Ovary (tissue), 9 donors: ENCODE data around the gene CLIC1. TPM values are rescaled to one million over a fixed set of nuclear protein-coding genes. Genes with fewer than 3 reads are reported as not detected.
A peak's percentile ranks its signal among the peaks of the same experiment; 100 is the strongest.

Experiments used
- DNase-seq, 5 donors: peaks; one replicate each; pipeline ENCODE4 v3.0.0-alpha.2; 2019 to 2020
- H3K27ac ChIP-seq, 2 donors: fragments of 200-600 bp; one replicate each; pipeline versions ENCODE4 v1.5.1 to v1.8.0; 2019 to 2022
- H3K27me3 ChIP-seq: fragments of 200-600 bp; one replicate; pipeline ENCODE4 v1.8.0; 2022
- H3K36me3 ChIP-seq: fragments of 200-600 bp; sonication (generic); one replicate; pipeline ENCODE4 v1.5.1; 2019
- H3K4me1 ChIP-seq: one replicate; pipeline ENCODE4 v1.8.1; 2013; ENCODE audit warnings: mild to moderate bottlenecking, moderate library complexity; ENCODE audit not compliant: insufficient read depth
- H3K4me3 ChIP-seq: fragments of 200-600 bp; sonication (generic); one replicate; pipeline ENCODE4 v1.5.1; 2017
- H3K9me3 ChIP-seq, 2 donors: fragments of 200-600 bp in 1 of 2; sonication (generic) in 1 of 2; one replicate each; pipeline versions ENCODE4 v1.5.1 to v1.8.1; 2013 to 2019; ENCODE audit warnings: mild to moderate bottlenecking in 1 of 2, moderate library complexity in 1 of 2
- CTCF ChIP-seq, 3 donors: fragments of 450-650 bp in 2 of 3; fragments of 200-600 bp in 1 of 3; IDR thresholded peaks; one replicate each; pipeline versions ENCODE4 v1.5.1 to v1.8.0; 2016 to 2022; ENCODE audit warnings: antibody characterized with exemption in 3 of 3, mild to moderate bottlenecking in 1 of 3
- EP300 ChIP-seq: sonication (generic); formaldehyde crosslinking; IDR thresholded peaks from one replicate; pipeline ENCODE4 v1.6.1; 2017; ENCODE audit warnings: antibody characterized with exemption
- POLR2A ChIP-seq: fragments of 450-650 bp; IDR thresholded peaks from one replicate; pipeline ENCODE4 v1.6.1; 2017; ENCODE audit warnings: antibody characterized with exemption, mild to moderate bottlenecking, moderate library complexity
- WGBS, 3 donors: extraction: QIAGEN DNeasy Blood & Tissue Kit in 1 of 3; methylation state at CpG; one replicate each; pipeline versions ENCODE4 v1.1.5 to v1.1.7; 2013 to 2017; 5-methylcytosine and 5-hydroxymethylcytosine counted together
- intact Hi-C, 4 donors: fragments of 100-400 bp; cut with DNase I; formaldehyde crosslinking; loops; one replicate each; pipeline versions ENCODE4 v1.11.0 to v1.15.1; 2022 to 2023
- microRNA-seq, 3 donors: library from miRNA; unstranded; fragments of <30 nt; microRNA quantifications; one replicate each; pipeline versions ENCODE4 to v1.2.0, GENCODE V29; 2019 to 2020
- polyA plus RNA-seq, 2 donors: library from polyadenylated mRNA; stranded (reverse); fragments of 200-250 nt in 1 of 2; fragments of 350-450 nt in 1 of 2; fragmentation: Illumina TruSeq in 1 of 2; extraction: RNeasy Lipid Tissue Mini Kit (QIAGEN cat#74804) in 1 of 2; gene quantifications; one replicate each; pipeline ENCODE4 v1.2.3, GENCODE V29; 2013 to 2014
- small RNA-seq: library from RNA; depleted of rRNA; stranded (forward); fragments of <200 nt; gene quantifications from one replicate; pipeline ENCODE3, GENCODE V24; 2016
- total RNA-seq, 7 donors: library from RNA; depleted of rRNA in 2 of 7; stranded (reverse); fragments of >200 nt in 2 of 7; fragmentation: NEBNext Ultra II Directional in 3 of 7; extraction: Animal tissue kit (Norgen Biotek cat#: 25700) in 3 of 7; gene quantifications; one replicate each; pipeline versions ENCODE4 v1.1.0 to v1.2.4, GENCODE V29; 2016 to 2023
- donor health status: DM: no; HTN: no; CAD: no; lungs with moderate emphysema.
- donor health status: DM: no; HTN: no; CAD: no.
- donor health status: Bipolar disorder and iron deficiency.
- donor health status: DM: yes; HTN: yes; CAD: no.
- donor health status: DM: no; HTN: no; CAD: no.
- donor health status: DM: yes; HTN: yes; CAD: no.

Gene CLIC1
- total and polyA plus RNA-seq, 9 donors: 128 to 473 (median 185) TPM

GRCh38 chr6:31683591-31683990 lies 52.7 kb downstream of the CLIC1 start:
- no peak for DNase-seq
- 50 to 67% (median 62%) methylated on average over 13 of the region's 13 CpGs for WGBS, 3 donors
- peak overlapping the region in 1 of 2 donors; percentile 3 for H3K27ac ChIP-seq

GRCh38 chr6:31681135-31681671 lies 55.1 kb downstream of the CLIC1 start:
- no peaks in the 10 kb centered on the region for H3K27me3 ChIP-seq
- no peaks in the 10 kb centered on the region for H3K36me3 ChIP-seq
- peak overlapping the region; percentile 71 to 73 for H3K27ac ChIP-seq
- H3K4me3 ChIP-seq: peak overlapping the region; percentile 48
- TF ChIP-seq CTCF (IDR thresholded peaks at IDR 0.05) (peak in 1 of 3 donors; percentile 30), EP300 (no peak)
- 1% methylated on average over 40 of the region's 40 CpGs for WGBS, 3 donors
- DNase-seq: peak in 4 of 5 donors; percentile 48 to 68 (median 60)
- H3K4me1 ChIP-seq: peaks cover 3% of the 10 kb centered on the region
- H3K9me3 ChIP-seq: no peaks in the 10 kb centered on the region
- intact Hi-C loops: loop anchor here in 3 of 4 donors (5.0 to 10.0 kb wide), 2 partner anchors 151 to 184 kb away; partner anchors contain the start of gene NEU1 (in 2 of the 3)

More at GRCh38 chr6:31683591-31683990, 52.7 kb downstream of the CLIC1 start:
- Histone ChIP-seq H3K4me3 (no peak overlapping the region), H3K4me1 (peaks cover 3% of the 10 kb centered on the region), H3K27me3 (no peaks in the 10 kb centered on the region), H3K36me3 (no peaks in the 10 kb centered on the region), H3K9me3 (no peaks in the 10 kb centered on the region)
- no peak for TF ChIP-seq POLR2A
- TF ChIP-seq CTCF (IDR thresholded peaks at IDR 0.05): no peak
- TF ChIP-seq EP300: no peak
- intact Hi-C loops: loop anchor here in 3 of 4 donors (5.0 to 10.0 kb wide), 2 partner anchors 149 to 181 kb away; partner anchors contain the start of gene NEU1 (in 2 of the 3)

Small RNA genes lying within 50 kb of the gene (microRNA-seq; reads per million reads assigned to microRNA genes)
- 0.18 to 0.75 (median 0.63) reads per million in 3 donors for gene MIR4646

Small RNA genes lying within 50 kb of the gene (small RNA-seq; reads per million reads assigned to genes)
- not detected for gene LY6G6D
- gene MIR4646: not detected
- not detected for gene MSH5-SAPCD1
- gene RF00019: not detected
- not detected for gene RNU6-850P
- gene SAPCD1: not detected

Other genes with a start within 250 kb of the CLIC1 start
Only the 30 nearest of the 43 such genes appear.
- gene TNF, start 161.0 kb downstream of the CLIC1 start, total RNA-seq: 1 to 10 TPM in 2 of 7 donors, under 1 TPM in 3, not detected in 2; 0.24 to 3.0 (median 0.56) TPM
- gene TNF, start 161.0 kb downstream of the CLIC1 start, polyA plus RNA-seq: 1 to 10 TPM in 1 of 2 donors, not detected in 1; 1.0 TPM
- gene LTB, start 154.1 kb downstream of the CLIC1 start, total RNA-seq: 1 to 10 TPM in 1 of 7 donors, under 1 TPM in 3, not detected in 3; 0.42 to 1.8 (median 0.62) TPM
- under 1 TPM; 0.48 to 0.73 TPM for gene LTB, start 154.1 kb downstream of the CLIC1 start, polyA plus RNA-seq
- 10 to 100 TPM in 3 of 7 donors, 1 to 10 TPM in 4; 3.8 to 34.0 (median 8.6) TPM for gene LST1, start 150.3 kb downstream of the CLIC1 start, total RNA-seq
- gene LST1, start 150.3 kb downstream of the CLIC1 start, polyA plus RNA-seq: 10 to 100 TPM in 1 of 2 donors, 1 to 10 TPM in 1; 8.1 to 12.2 TPM
- gene NCR3, start 143.5 kb downstream of the CLIC1 start, total RNA-seq: under 1 TPM in 1 of 7 donors, not detected in 6; 0.59 TPM
- under 1 TPM in 1 of 2 donors, not detected in 1; 0.27 TPM for gene NCR3, start 143.5 kb downstream of the CLIC1 start, polyA plus RNA-seq
- 10 to 100 TPM in 4 of 7 donors, 1 to 10 TPM in 3; 4.5 to 26.6 (median 12.9) TPM for gene AIF1, start 121.3 kb downstream of the CLIC1 start, total RNA-seq
- gene AIF1, start 121.3 kb downstream of the CLIC1 start, polyA plus RNA-seq: 10 to 100 TPM; 24.5 to 82.4 TPM
- gene PRRC2A, start 115.8 kb downstream of the CLIC1 start, total RNA-seq: 100 to 1,000 TPM in 5 of 7 donors, 10 to 100 TPM in 2; 48.5 to 222 (median 180) TPM
- 100 to 1,000 TPM in 1 of 2 donors, 10 to 100 TPM in 1; 64.8 to 104 TPM for gene PRRC2A, start 115.8 kb downstream of the CLIC1 start, polyA plus RNA-seq
- 100 to 1,000 TPM; 113 to 246 (median 209) TPM for gene BAG6, start 83.9 kb downstream of the CLIC1 start, total RNA-seq
- 100 to 1,000 TPM; 140 to 170 TPM for gene BAG6, start 83.9 kb downstream of the CLIC1 start, polyA plus RNA-seq
- gene APOM, start 80.6 kb downstream of the CLIC1 start, total RNA-seq: 1 to 10 TPM; 1.3 to 7.2 (median 4.0) TPM
- 1 to 10 TPM; 1.5 to 7.7 TPM for gene APOM, start 80.6 kb downstream of the CLIC1 start, polyA plus RNA-seq
- gene C6orf47, start 75.8 kb downstream of the CLIC1 start, total RNA-seq: 10 to 100 TPM; 13.9 to 26.2 (median 22.6) TPM
- gene C6orf47, start 75.8 kb downstream of the CLIC1 start, polyA plus RNA-seq: 10 to 100 TPM; 15.9 to 17.6 TPM
- 10 to 100 TPM; 14.6 to 19.9 (median 16.5) TPM for gene GPANK1, start 71.5 kb downstream of the CLIC1 start, total RNA-seq
- 10 to 100 TPM; 25.1 to 26.6 TPM for gene GPANK1, start 71.5 kb downstream of the CLIC1 start, polyA plus RNA-seq
- 100 to 1,000 TPM; 120 to 258 (median 139) TPM for gene CSNK2B, start 70.5 kb downstream of the CLIC1 start, total RNA-seq
- 100 to 1,000 TPM; 186 to 240 TPM for gene CSNK2B, start 70.5 kb downstream of the CLIC1 start, polyA plus RNA-seq
- gene LY6G5B, start 66.6 kb downstream of the CLIC1 start, total RNA-seq: 10 to 100 TPM in 5 of 7 donors, 1 to 10 TPM in 2; 8.5 to 28.4 (median 13.1) TPM
- 10 to 100 TPM; 11.4 to 15.0 TPM for gene LY6G5B, start 66.6 kb downstream of the CLIC1 start, polyA plus RNA-seq
- gene LY6G5C, start 55.5 kb downstream of the CLIC1 start, total RNA-seq: 1 to 10 TPM in 6 of 7 donors, not detected in 1; 1.2 to 2.3 (median 2.0) TPM
- 1 to 10 TPM; 2.7 to 3.7 TPM for gene LY6G5C, start 55.5 kb downstream of the CLIC1 start, polyA plus RNA-seq
- gene ABHD16A, start 33.2 kb downstream of the CLIC1 start, total RNA-seq: 10 to 100 TPM; 31.1 to 60.4 (median 37.6) TPM
- 10 to 100 TPM; 25.4 to 35.2 TPM for gene ABHD16A, start 33.2 kb downstream of the CLIC1 start, polyA plus RNA-seq
- not detected for gene LY6G6F, start 29.7 kb downstream of the CLIC1 start, total RNA-seq
- not detected for gene LY6G6F, start 29.7 kb downstream of the CLIC1 start, polyA plus RNA-seq
- not detected for gene LY6G6D, start 21.2 kb downstream of the CLIC1 start, total RNA-seq
- not detected for gene LY6G6D, start 21.2 kb downstream of the CLIC1 start, polyA plus RNA-seq
- 1 to 10 TPM in 2 of 7 donors, not detected in 5; 1.0 to 4.9 TPM for gene LY6G6C, start 14.8 kb downstream of the CLIC1 start, total RNA-seq
- under 1 TPM in 1 of 2 donors, not detected in 1; 0.17 TPM for gene LY6G6C, start 14.8 kb downstream of the CLIC1 start, polyA plus RNA-seq
- gene MPIG6B, start 13.2 kb downstream of the CLIC1 start, total RNA-seq: under 1 TPM in 3 of 7 donors, not detected in 4; 0.15 to 0.94 (median 0.69) TPM
- under 1 TPM; 0.06 to 0.60 TPM for gene MPIG6B, start 13.2 kb downstream of the CLIC1 start, polyA plus RNA-seq
- gene DDAH2, start 7.2 kb downstream of the CLIC1 start, total RNA-seq: 100 to 1,000 TPM in 3 of 7 donors, 10 to 100 TPM in 4; 61.2 to 139 (median 95.2) TPM
- 100 to 1,000 TPM in 1 of 2 donors, 10 to 100 TPM in 1; 23.9 to 127 TPM for gene DDAH2, start 7.2 kb downstream of the CLIC1 start, polyA plus RNA-seq
- 10 to 100 TPM in 4 of 7 donors, 1 to 10 TPM in 3; 8.6 to 19.1 (median 14.5) TPM for gene MSH5, start 3.5 kb upstream of the CLIC1 start, total RNA-seq
- 1 to 10 TPM; 4.8 to 7.8 TPM for gene MSH5, start 3.5 kb upstream of the CLIC1 start, polyA plus RNA-seq
- gene SAPCD1, start 26.1 kb upstream of the CLIC1 start, total RNA-seq: 1 to 10 TPM in 5 of 7 donors, under 1 TPM in 1, not detected in 1; 0.94 to 5.2 (median 3.6) TPM
- gene SAPCD1, start 26.1 kb upstream of the CLIC1 start, polyA plus RNA-seq: 1 to 10 TPM; 1.6 to 2.9 TPM
- 10 to 100 TPM in 1 of 7 donors, 1 to 10 TPM in 5, under 1 TPM in 1; 0.48 to 25.2 (median 1.7) TPM for gene VWA7, start 40.8 kb upstream of the CLIC1 start, total RNA-seq
- gene VWA7, start 40.8 kb upstream of the CLIC1 start, polyA plus RNA-seq: under 1 TPM; 0.18 to 0.62 TPM
- gene VARS1, start 59.2 kb upstream of the CLIC1 start, total RNA-seq: 10 to 100 TPM; 16.0 to 73.6 (median 44.1) TPM
- gene VARS1, start 59.2 kb upstream of the CLIC1 start, polyA plus RNA-seq: 10 to 100 TPM; 21.1 to 29.8 TPM
- 10 to 100 TPM; 35.9 to 58.3 (median 47.5) TPM for gene LSM2, start 70.4 kb upstream of the CLIC1 start, total RNA-seq
- gene LSM2, start 70.4 kb upstream of the CLIC1 start, polyA plus RNA-seq: 10 to 100 TPM; 51.2 to 90.7 TPM
- 1 to 10 TPM; 1.3 to 6.1 (median 3.9) TPM for gene HSPA1L, start 78.8 kb upstream of the CLIC1 start, total RNA-seq
- gene HSPA1L, start 78.8 kb upstream of the CLIC1 start, polyA plus RNA-seq: 1 to 10 TPM; 3.2 to 6.1 TPM
- 100 to 1,000 TPM in 5 of 7 donors, 10 to 100 TPM in 2; 51.5 to 340 (median 140) TPM for gene HSPA1A, start 79.0 kb upstream of the CLIC1 start, total RNA-seq
- 10 to 100 TPM; 44.6 to 83.1 TPM for gene HSPA1A, start 79.0 kb upstream of the CLIC1 start, polyA plus RNA-seq
- gene HSPA1B, start 91.2 kb upstream of the CLIC1 start, total RNA-seq: 100 to 1,000 TPM; 119 to 506 (median 196) TPM
- 10 to 100 TPM; 41.9 to 66.0 TPM for gene HSPA1B, start 91.2 kb upstream of the CLIC1 start, polyA plus RNA-seq
- 10 to 100 TPM; 23.7 to 35.7 (median 28.2) TPM for gene NEU1, start 126.3 kb upstream of the CLIC1 start, total RNA-seq
- gene NEU1, start 126.3 kb upstream of the CLIC1 start, polyA plus RNA-seq: 10 to 100 TPM; 26.3 to 61.1 TPM
- 10 to 100 TPM in 1 of 7 donors, 1 to 10 TPM in 6; 1.4 to 54.8 (median 6.4) TPM for gene SLC44A4, start 142.5 kb upstream of the CLIC1 start, total RNA-seq
- 1 to 10 TPM; 1.8 to 2.5 TPM for gene SLC44A4, start 142.5 kb upstream of the CLIC1 start, polyA plus RNA-seq
- 10 to 100 TPM; 23.1 to 71.7 (median 57.7) TPM for gene EHMT2, start 161.2 kb upstream of the CLIC1 start, total RNA-seq
- 10 to 100 TPM; 19.7 to 48.4 TPM for gene EHMT2, start 161.2 kb upstream of the CLIC1 start, polyA plus RNA-seq